ENCODE data around the gene SLC38A8. TPM values are rescaled to one million over a fixed set of nuclear protein-coding genes. Genes with fewer than 3 reads are reported as not detected.

SLC38A8 gene
- total RNA-seq, 3 donors from 2014 or later = not detected

DNA sequence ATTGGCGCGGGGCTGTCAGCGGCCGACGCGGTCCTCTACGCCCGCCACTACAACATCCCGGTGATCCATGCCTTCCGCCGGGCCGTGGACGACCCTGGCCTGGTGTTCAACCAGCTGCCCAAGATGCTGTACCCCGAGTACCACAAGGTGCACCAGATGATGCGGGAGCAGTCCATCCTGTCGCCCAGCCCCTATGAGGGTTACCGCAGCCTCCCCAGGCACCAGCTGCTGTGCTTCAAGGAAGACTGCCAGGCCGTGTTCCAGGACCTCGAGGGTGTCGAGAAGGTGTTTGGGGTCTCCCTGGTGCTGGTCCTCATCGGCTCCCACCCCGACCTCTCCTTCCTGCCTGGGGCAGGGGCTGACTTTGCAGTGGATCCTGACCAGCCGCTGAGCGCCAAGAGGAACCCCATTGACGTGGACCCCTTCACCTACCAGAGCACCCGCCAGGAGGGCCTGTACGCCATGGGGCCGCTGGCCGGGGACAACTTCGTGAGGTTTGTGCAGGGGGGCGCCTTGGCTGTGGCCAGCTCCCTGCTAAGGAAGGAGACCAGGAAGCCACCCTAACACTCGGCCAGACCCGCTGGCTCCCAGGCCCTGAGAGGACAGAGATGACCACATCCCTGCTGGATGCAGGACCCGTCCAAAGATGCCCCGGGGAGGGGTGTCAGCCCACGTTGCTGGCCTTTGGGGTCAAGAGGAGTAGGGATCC lies 77.0 kb downstream of the SLC38A8 start:
- DNase-seq (ENCODE audit: low spot score in 2 of 2) = no peak

DNA sequence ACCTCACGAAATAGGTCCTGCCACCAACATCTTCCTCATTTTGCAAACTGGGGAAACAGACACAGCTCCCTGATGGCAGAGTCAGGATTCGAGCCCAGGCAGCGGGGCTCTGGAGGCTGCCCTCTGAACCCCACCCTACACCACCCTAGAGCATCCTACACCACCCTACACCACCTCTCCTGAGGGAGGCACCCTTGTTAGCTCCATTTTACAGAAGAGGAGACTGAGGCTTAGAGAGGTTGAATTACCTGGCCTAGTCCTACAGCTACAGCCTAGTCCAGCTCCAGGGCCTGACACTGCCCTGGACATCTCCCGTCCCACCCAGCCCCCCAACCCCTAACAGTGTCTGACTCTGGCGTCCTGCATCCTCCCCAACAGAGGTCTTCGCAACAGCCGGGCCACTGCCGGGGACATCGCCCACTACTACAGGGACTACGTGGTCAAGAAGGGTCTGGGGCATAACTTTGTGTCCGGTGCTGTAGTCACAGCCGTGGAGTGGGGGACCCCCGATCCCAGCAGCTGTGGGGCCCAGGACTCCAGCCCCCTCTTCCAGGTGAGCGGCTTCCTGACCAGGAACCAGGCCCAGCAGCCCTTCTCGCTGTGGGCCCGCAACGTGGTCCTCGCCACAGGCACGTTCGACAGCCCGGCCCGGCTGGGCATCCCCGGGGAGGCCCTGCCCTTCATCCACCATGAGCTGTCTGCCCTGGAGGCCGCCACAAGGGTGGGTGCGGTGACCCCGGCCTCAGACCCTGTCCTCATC lies 77.7 kb downstream of the SLC38A8 start:
- H3K27ac ChIP-seq = no peak overlapping the region
- H3K4me1 ChIP-seq = no peaks in the 10 kb centered on the region
- H3K4me3 ChIP-seq = no peak overlapping the region
- H3K27me3 ChIP-seq = no peaks in the 10 kb centered on the region
- no peaks in the 10 kb centered on the region for H3K36me3 ChIP-seq
- no peaks in the 10 kb centered on the region for H3K9me3 ChIP-seq
- TF ChIP-seq, protein P1, sequence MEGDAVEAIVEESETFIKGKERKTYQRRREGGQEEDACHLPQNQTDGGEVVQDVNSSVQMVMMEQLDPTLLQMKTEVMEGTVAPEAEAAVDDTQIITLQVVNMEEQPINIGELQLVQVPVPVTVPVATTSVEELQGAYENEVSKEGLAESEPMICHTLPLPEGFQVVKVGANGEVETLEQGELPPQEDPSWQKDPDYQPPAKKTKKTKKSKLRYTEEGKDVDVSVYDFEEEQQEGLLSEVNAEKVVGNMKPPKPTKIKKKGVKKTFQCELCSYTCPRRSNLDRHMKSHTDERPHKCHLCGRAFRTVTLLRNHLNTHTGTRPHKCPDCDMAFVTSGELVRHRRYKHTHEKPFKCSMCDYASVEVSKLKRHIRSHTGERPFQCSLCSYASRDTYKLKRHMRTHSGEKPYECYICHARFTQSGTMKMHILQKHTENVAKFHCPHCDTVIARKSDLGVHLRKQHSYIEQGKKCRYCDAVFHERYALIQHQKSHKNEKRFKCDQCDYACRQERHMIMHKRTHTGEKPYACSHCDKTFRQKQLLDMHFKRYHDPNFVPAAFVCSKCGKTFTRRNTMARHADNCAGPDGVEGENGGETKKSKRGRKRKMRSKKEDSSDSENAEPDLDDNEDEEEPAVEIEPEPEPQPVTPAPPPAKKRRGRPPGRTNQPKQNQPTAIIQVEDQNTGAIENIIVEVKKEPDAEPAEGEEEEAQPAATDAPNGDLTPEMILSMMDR (IDR thresholded peaks at IDR 0.05) = no peak
- no peak for TF ChIP-seq POLR2AphosphoS5 (IDR thresholded peaks at IDR 0.05)
- TF ChIP-seq POLR2A (IDR thresholded peaks at IDR 0.05) = no peak
- DNase-seq (ENCODE audit: low spot score in 2 of 2) = no peak
- intact Hi-C loops (cut with DNase I; ENCODE audit: low total_unique reads) = no loop called here

More for the DNA sequence above, 77.0 kb downstream of the SLC38A8 start:
- TF ChIP-seq POLR2AphosphoS5 (IDR thresholded peaks at IDR 0.05) (no peak), POLR2A (IDR thresholded peaks at IDR 0.05) (no peak)
- TF ChIP-seq, protein P1 (IDR thresholded peaks at IDR 0.05) = no peak
- H3K27ac ChIP-seq = no peak overlapping the region
- no peaks in the 10 kb centered on the region for H3K27me3 ChIP-seq
- no peak overlapping the region for H3K4me3 ChIP-seq
- no peaks in the 10 kb centered on the region for H3K9me3 ChIP-seq
- intact Hi-C loops (cut with DNase I; ENCODE audit: low total_unique reads) = no loop called here
- no peaks in the 10 kb centered on the region for H3K36me3 ChIP-seq
- no peaks in the 10 kb centered on the region for H3K4me1 ChIP-seq

DNA sequence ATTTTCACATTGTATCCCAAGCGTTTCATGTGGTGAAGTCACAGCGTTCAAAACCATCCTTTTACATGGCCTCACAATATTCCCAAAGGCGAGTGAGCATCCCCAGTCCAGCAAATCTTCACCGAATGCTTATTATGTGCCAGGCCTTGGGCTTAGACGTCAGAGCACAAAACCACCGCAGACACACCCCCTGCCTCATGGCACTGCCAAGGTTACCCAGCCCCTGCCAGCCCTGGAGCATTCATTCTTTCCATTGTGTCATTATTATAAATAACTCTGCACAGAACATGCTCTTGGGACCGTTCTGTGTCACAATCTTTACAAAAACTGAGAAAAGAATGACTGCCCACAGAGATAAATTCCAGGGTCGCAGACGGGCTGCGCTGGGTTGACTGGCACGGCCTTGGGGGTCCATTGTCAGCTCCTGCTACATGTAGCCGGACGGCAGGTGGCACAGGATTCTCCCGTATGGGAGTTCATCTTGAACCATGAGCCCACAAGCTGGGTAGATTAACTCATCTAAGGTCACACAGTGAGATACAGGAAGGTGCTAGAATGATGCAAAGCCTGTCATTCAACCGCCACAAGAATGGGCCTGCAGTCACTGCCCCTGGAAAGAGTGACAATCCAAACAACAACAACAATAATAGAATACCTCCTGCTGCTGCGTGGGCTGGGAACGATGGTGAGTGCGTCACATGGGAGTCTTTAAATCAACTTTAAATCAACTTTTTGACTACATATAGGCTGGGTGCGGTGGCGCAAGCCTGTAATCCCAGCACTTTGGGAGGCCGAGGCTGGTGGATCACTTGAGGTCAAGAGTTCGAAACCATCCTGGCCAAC lies 79.1 kb downstream of the SLC38A8 start:
- no peak overlapping the region for H3K4me3 ChIP-seq
- TF ChIP-seq POLR2AphosphoS5 (IDR thresholded peaks at IDR 0.05) = no peak
- TF ChIP-seq, protein P1 (IDR thresholded peaks at IDR 0.05) = no peak
- no peak for TF ChIP-seq POLR2A (IDR thresholded peaks at IDR 0.05)
- intact Hi-C loops (cut with DNase I; ENCODE audit: low total_unique reads) = no loop called here
- H3K9me3 ChIP-seq = no peaks in the 10 kb centered on the region
- H3K27me3 ChIP-seq = no peaks in the 10 kb centered on the region
- H3K36me3 ChIP-seq = no peaks in the 10 kb centered on the region
- no peaks in the 10 kb centered on the region for H3K4me1 ChIP-seq
- no peak for DNase-seq (ENCODE audit: low spot score in 2 of 2)
- H3K27ac ChIP-seq = no peak overlapping the region

DNA sequence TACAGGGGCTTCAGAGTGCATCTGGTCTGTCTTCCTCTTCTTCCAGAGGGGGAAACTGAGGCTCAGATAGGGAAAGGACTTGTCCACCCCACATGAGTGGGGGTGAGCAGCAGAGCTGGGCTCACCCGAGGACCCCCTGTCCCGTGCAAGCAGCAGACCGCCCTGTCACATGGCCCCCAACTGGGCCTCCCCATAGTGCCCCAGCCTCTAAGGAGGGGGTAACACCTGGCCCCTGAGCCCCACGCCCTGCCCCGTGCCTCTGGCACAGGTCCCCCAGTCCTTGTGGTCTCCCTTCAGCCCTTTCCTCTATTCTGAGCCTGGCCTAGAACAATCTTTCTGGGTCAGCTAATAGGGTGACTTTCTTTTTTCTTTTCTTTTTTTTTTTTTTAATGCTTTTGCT lies 81.0 kb downstream of the SLC38A8 start:
- Histone ChIP-seq H3K4me1 (no peaks in the 10 kb centered on the region), H3K27ac (no peak overlapping the region), H3K27me3 (no peaks in the 10 kb centered on the region), H3K4me3 (no peak overlapping the region), H3K36me3 (no peaks in the 10 kb centered on the region), H3K9me3 (no peaks in the 10 kb centered on the region)
- intact Hi-C loops (cut with DNase I; ENCODE audit: low total_unique reads) = no loop called here
- TF ChIP-seq, protein P1 (IDR thresholded peaks at IDR 0.05) = no peak
- TF ChIP-seq POLR2AphosphoS5 (IDR thresholded peaks at IDR 0.05) = no peak
- TF ChIP-seq POLR2A (IDR thresholded peaks at IDR 0.05) = no peak
- DNase-seq (ENCODE audit: low spot score in 2 of 2) = no peak
